ENCODE results near the gene FCSK. TPM values are rescaled to one million over a fixed set of nuclear protein-coding genes. Genes with fewer than 3 reads are reported as not detected.

The FCSK gene
- total and polyA plus RNA-seq, 2 of the 8 experiments (the other 6 are each of a cell fraction or from before 2014, with no cell fraction given), result 4.6 to 5.1 TPM

DNA sequence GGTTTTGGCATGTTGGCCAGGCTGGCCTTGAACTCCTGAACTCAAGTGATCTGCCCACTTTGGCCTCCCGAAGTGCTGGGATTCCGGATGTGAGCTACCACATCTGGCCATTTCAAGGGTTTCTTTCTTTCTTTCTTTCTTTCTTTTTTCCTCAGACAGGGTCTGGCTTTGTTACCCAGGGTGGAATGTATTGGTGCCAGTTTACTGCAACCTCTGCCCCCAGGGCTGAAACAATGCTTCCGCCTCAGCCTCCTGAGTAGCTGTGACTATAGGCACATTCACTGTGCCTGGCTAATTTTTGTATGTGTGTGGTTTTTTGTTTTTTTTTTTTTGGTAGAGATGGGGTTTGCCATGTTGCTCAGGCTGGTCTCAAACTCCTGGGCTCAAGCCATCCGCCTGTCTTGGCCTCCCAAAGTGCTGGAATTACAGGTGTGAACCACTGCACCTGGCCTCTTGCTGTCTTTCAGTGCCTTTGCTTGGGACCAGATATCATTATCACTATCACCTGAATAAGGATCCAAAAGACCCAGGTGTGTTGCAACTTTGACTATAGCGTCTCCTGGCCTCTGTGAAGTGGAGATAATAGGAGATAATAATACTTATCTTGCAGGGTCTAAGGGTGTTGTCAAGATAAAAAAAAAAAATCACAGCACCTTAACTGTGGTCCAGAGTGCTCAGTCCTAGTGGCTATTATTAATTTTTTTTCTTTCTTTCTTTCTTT lies 3.2 kb downstream of the FCSK start:
- 87% methylated on average over 5 of the region's 5 CpGs; no CpG with 5 or more reads in 1 of the 2 experiments for WGBS, 2 experiments (ENCODE audit: extremely low coverage in 1 of 2, insufficient coverage in 1 of 2, insufficient read length in 1 of 2, insufficient replicate concordance in 2 of 2, low coverage in 1 of 2, low lambda C conversion rate in 2 of 2, missing lambda C conversion rate in 1 of 2)
- no peak overlapping the region for H2BK12ac ChIP-seq (ENCODE audit: low read depth, low read length)
- H2BK15ac ChIP-seq (ENCODE audit: low read length), result no peak overlapping the region
- H3K9me3 ChIP-seq (ENCODE audit: insufficient read depth in 2 of 2, low read depth in 1 of 2, low read length in 1 of 2), result no peaks in the 10 kb centered on the region
- ChIA-PET POLR2A (ENCODE audit: partially characterized antibody) (interaction anchor here (0.5 to 1.1 kb wide), 3 partner anchors 64 to 78 kb away, joined by 3 read pairs; no protein-coding TSS in a partner anchor), CTCF (ENCODE audit: partially characterized antibody) (interaction anchor here (0.7 kb wide), 1 partner anchor 17 kb away, joined by 4 read pairs; no protein-coding TSS in a partner anchor)
- H4K91ac ChIP-seq (replicated peaks; ENCODE audit: insufficient read length, low read length), result no peak overlapping the region
- H4K8ac ChIP-seq (ENCODE audit: extremely low read depth, insufficient read depth, low read length), result no peak overlapping the region
- no peak overlapping the region for H2AFZ ChIP-seq (ENCODE audit: low read length)
- H2BK120ac ChIP-seq (replicated peaks; ENCODE audit: low read depth, low read length), result no peak overlapping the region
- H4K5ac ChIP-seq (ENCODE audit: insufficient read length, low read depth, low read length), result no peak overlapping the region
- H3K9ac ChIP-seq (replicated peaks in 1 of 4; ENCODE audit: extremely low read depth in 1 of 4, low read depth in 3 of 4, low read length in 3 of 4), result no peak overlapping the region
- no peak overlapping the region for H3K23ac ChIP-seq (ENCODE audit: insufficient read length)
- H3K14ac ChIP-seq (ENCODE audit: insufficient read length), result no peak overlapping the region
- no peak overlapping the region for H2AK5ac ChIP-seq (ENCODE audit: low read depth, low read length)
- no peaks in the 10 kb centered on the region for H3K27me3 ChIP-seq (replicated peaks in 1 of 4; ENCODE audit: control insufficient read depth in 3 of 4, extremely low read depth in 1 of 4, insufficient read depth in 3 of 4, low read length in 3 of 4)
- H3K79me2 ChIP-seq (ENCODE audit: control insufficient read depth in 1 of 2, insufficient read depth in 2 of 2, low read length in 2 of 2), result no peaks in the 10 kb centered on the region
- H4K20me1 ChIP-seq (replicated peaks in 1 of 2; ENCODE audit: control insufficient read depth in 1 of 2, insufficient read depth in 2 of 2, low read length in 2 of 2), result no peaks in the 10 kb centered on the region
- H3K56ac ChIP-seq (replicated peaks; ENCODE audit: insufficient read length, low read depth, low read length), result no peak overlapping the region
- no peak overlapping the region for H2BK20ac ChIP-seq (ENCODE audit: low read length)
- H3K79me1 ChIP-seq (ENCODE audit: low read depth, low read length), result no peaks in the 10 kb centered on the region
- peaks cover 0 to 5% (median 2%) of the 10 kb centered on the region in 4 experiments; a peak in 4 of 7 replicates for H3K4me1 ChIP-seq (replicated peaks in 1 of 4; ENCODE audit: control insufficient read depth in 3 of 4, insufficient read depth in 4 of 4, low read length in 3 of 4)
- FAIRE-seq, result no peak
- no peak overlapping the region for H3K18ac ChIP-seq (ENCODE audit: extremely low read depth, low read length)
- no peaks in the 10 kb centered on the region for H3K36me3 ChIP-seq (ENCODE audit: control insufficient read depth in 2 of 4, insufficient read depth in 4 of 4, low read length in 3 of 4)
- H3K4me2 ChIP-seq (ENCODE audit: insufficient read depth in 1 of 2, low read depth in 2 of 2, low read length in 2 of 2), result no peak overlapping the region
- DNase-seq (ENCODE audit: low read depth in 1 of 2, low spot score in 2 of 2), result no peak
- no peak overlapping the region for H3K4ac ChIP-seq (replicated peaks; ENCODE audit: insufficient read length, low read depth, low read length)
- no peak overlapping the region for H3K27ac ChIP-seq (ENCODE audit: low read depth, low read length)
- H3K23me2 ChIP-seq (ENCODE audit: low read depth, low read length), result no peaks in the 10 kb centered on the region; the same call in 1 of the 2 replicates
- no peak overlapping the region for H2BK5ac ChIP-seq (ENCODE audit: low read depth, low read length)
- no peak overlapping the region for H3K4me3 ChIP-seq (ENCODE audit: extremely low read depth in 1 of 4, insufficient read depth in 2 of 4, low read depth in 3 of 4, low read length in 4 of 4)
- TF ChIP-seq BRCA1 (IDR thresholded peaks at IDR 0.05; ENCODE audit: low read depth, low read length), result no peak
- TF ChIP-seq POU5F1 (IDR thresholded peaks at IDR 0.05; ENCODE audit: low read depth, low read length), result no peak
- TF ChIP-seq CEBPB (IDR thresholded peaks at IDR 0.05; ENCODE audit: low read depth, low read length), result no peak
- no peak for TF ChIP-seq TCF12 (IDR thresholded peaks at IDR 0.05; ENCODE audit: low read depth, low read length)
- no peak for TF ChIP-seq CHD2 (IDR thresholded peaks at IDR 0.05; ENCODE audit: low read length)
- TF ChIP-seq SIX5 (IDR thresholded peaks at IDR 0.05; ENCODE audit: low read depth, low read length), result no peak
- TF ChIP-seq SRF (IDR thresholded peaks at IDR 0.05; ENCODE audit: low read depth, low read length), result no peak
- no peak for TF ChIP-seq RXRA (IDR thresholded peaks at IDR 0.05; ENCODE audit: insufficient read depth, low read depth, low read length)
- TF ChIP-seq, protein P1, sequence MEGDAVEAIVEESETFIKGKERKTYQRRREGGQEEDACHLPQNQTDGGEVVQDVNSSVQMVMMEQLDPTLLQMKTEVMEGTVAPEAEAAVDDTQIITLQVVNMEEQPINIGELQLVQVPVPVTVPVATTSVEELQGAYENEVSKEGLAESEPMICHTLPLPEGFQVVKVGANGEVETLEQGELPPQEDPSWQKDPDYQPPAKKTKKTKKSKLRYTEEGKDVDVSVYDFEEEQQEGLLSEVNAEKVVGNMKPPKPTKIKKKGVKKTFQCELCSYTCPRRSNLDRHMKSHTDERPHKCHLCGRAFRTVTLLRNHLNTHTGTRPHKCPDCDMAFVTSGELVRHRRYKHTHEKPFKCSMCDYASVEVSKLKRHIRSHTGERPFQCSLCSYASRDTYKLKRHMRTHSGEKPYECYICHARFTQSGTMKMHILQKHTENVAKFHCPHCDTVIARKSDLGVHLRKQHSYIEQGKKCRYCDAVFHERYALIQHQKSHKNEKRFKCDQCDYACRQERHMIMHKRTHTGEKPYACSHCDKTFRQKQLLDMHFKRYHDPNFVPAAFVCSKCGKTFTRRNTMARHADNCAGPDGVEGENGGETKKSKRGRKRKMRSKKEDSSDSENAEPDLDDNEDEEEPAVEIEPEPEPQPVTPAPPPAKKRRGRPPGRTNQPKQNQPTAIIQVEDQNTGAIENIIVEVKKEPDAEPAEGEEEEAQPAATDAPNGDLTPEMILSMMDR (IDR thresholded peaks at IDR 0.05; ENCODE audit: control extremely low read depth in 1 of 3, insufficient read depth in 1 of 3, low read depth in 1 of 3, low read length in 3 of 3), result no peak
- no peak for TF ChIP-seq NANOG (IDR thresholded peaks at IDR 0.05; ENCODE audit: insufficient read depth, low read depth, low read length, poor library complexity, severe bottlenecking)
- no peak for TF ChIP-seq SUZ12 (IDR thresholded peaks at IDR 0.05; ENCODE audit: low read length)
